H9 (cell line): ENCODE results near the gene ARNT2. TPM values are rescaled to one million over a fixed set of nuclear protein-coding genes. Genes with fewer than 3 reads are reported as not detected.

Experiments
- DNase-seq: peaks from one replicate; pipeline ENCODE4 v3.0.0-alpha.2; 2017
- H2AFZ ChIP-seq: one replicate; pipeline ENCODE4 v1.6.1; 2013; ENCODE audit warnings: mild to moderate bottlenecking, low read length, control low read depth, moderate library complexity
- H2AK5ac ChIP-seq: 2 replicates; pipeline ENCODE4 v1.6.1; 2013; ENCODE audit warnings: low read length, control low read depth, mixed read lengths; ENCODE audit not compliant: insufficient read length
- H2BK120ac ChIP-seq: one replicate; pipeline ENCODE4 v1.6.1; 2013; ENCODE audit warnings: low read depth, mild to moderate bottlenecking, low read length, control low read depth, inconsistent platforms; ENCODE audit not compliant: poor library complexity, severe bottlenecking
- H2BK12ac ChIP-seq: 2 replicates; pipeline ENCODE4 v1.6.1; 2013; ENCODE audit warnings: low read length, control low read depth, mixed read lengths, low read depth; ENCODE audit not compliant: insufficient read length
- H2BK15ac ChIP-seq: 2 replicates; pipeline ENCODE4 v1.6.1; 2013; ENCODE audit warnings: low read depth, low read length, control low read depth
- H2BK20ac ChIP-seq: one replicate; pipeline ENCODE4 v1.6.1; 2013; ENCODE audit warnings: low read depth, mild to moderate bottlenecking, low read length, control low read depth, inconsistent platforms; ENCODE audit not compliant: poor library complexity, severe bottlenecking
- H2BK5ac ChIP-seq: 2 replicates; pipeline ENCODE4 v1.6.1; 2013; ENCODE audit warnings: low read length, control low read depth, mixed read lengths; ENCODE audit not compliant: insufficient read length
- H3K14ac ChIP-seq: 2 replicates; pipeline ENCODE4 v1.6.1; 2013; ENCODE audit warnings: low read length, control low read depth; ENCODE audit not compliant: insufficient read depth
- H3K18ac ChIP-seq: 2 replicates; pipeline ENCODE4 v1.6.1; 2013; ENCODE audit warnings: low read depth, mild to moderate bottlenecking, mixed read lengths, low read length, control low read depth; ENCODE audit not compliant: insufficient read length
- H3K23ac ChIP-seq: 2 replicates; pipeline ENCODE4 v1.6.1; 2013; ENCODE audit warnings: low read length, control low read depth, mixed read lengths, low read depth; ENCODE audit not compliant: insufficient read length
- H3K23me2 ChIP-seq: 2 replicates; pipeline ENCODE4 v1.6.1; 2013; ENCODE audit warnings: low read depth, mild to moderate bottlenecking, mixed read lengths, low read length, control low read depth; ENCODE audit not compliant: insufficient read length, poor library complexity, severe bottlenecking
- H3K27ac ChIP-seq: 2 replicates; pipeline ENCODE4 v1.5.1; 2013; ENCODE audit warnings: low read length, control low read depth, mixed read lengths, low read depth; ENCODE audit not compliant: insufficient read length
- H3K27me3 ChIP-seq: 2 replicates; pipeline ENCODE4 v1.6.1; 2013; ENCODE audit warnings: low read length, control low read depth, inconsistent platforms; ENCODE audit not compliant: insufficient read depth
- H3K4ac ChIP-seq: 2 replicates; pipeline ENCODE4 v1.6.1; 2013; ENCODE audit warnings: low read depth, mild to moderate bottlenecking, control low read depth, inconsistent platforms, low read length, moderate library complexity
- H3K4me1 ChIP-seq: 2 replicates; pipeline ENCODE4 v1.6.1; 2013; ENCODE audit warnings: low read length, control low read depth, inconsistent platforms; ENCODE audit not compliant: insufficient read depth
- H3K4me2 ChIP-seq: 2 replicates; pipeline ENCODE4 v1.6.1; 2013; ENCODE audit warnings: low read length, control low read depth, mixed read lengths; ENCODE audit not compliant: insufficient read length, insufficient read depth
- H3K56ac ChIP-seq: 2 replicates; pipeline ENCODE4 v1.6.1; 2013; ENCODE audit warnings: low read depth, mild to moderate bottlenecking, mixed read lengths, low read length, control low read depth; ENCODE audit not compliant: insufficient read length
- H3K79me1 ChIP-seq: 2 replicates; pipeline ENCODE4 v1.6.1; 2013; ENCODE audit warnings: low read depth, mild to moderate bottlenecking, moderate library complexity, low read length, control low read depth, inconsistent platforms; ENCODE audit not compliant: insufficient read depth, poor library complexity, severe bottlenecking
- H3K79me2 ChIP-seq: 2 replicates; pipeline ENCODE4 v1.6.1; 2013; ENCODE audit warnings: low read length, control low read depth, inconsistent platforms; ENCODE audit not compliant: insufficient read depth
- H3K9ac ChIP-seq: 2 replicates; pipeline ENCODE4 v1.6.1; 2013; ENCODE audit warnings: low read length, control low read depth, mixed read lengths; ENCODE audit not compliant: insufficient read length; ENCODE audit errors: extremely low read depth
- H3K9me3 ChIP-seq: one replicate; pipeline ENCODE4 v1.6.1; 2013; ENCODE audit warnings: low read depth, low read length, inconsistent platforms; ENCODE audit not compliant: control insufficient read depth
- H3T11ph ChIP-seq: one replicate; pipeline ENCODE4 v1.6.1; 2013; ENCODE audit warnings: mild to moderate bottlenecking, low read length, control low read depth, inconsistent platforms
- H4K20me1 ChIP-seq: one replicate; pipeline ENCODE4 v1.6.1; 2013; ENCODE audit not compliant: control insufficient read depth, insufficient read length, insufficient read depth
- H4K5ac ChIP-seq: 2 replicates; pipeline ENCODE4 v1.6.1; 2013; ENCODE audit warnings: low read depth, mild to moderate bottlenecking, mixed read lengths, low read length, control low read depth; ENCODE audit not compliant: insufficient read length
- H4K8ac ChIP-seq: replicated peaks from 2 replicates; pipeline ENCODE4 v1.6.1; 2013; ENCODE audit warnings: low read length, control low read depth, mixed read lengths, low read depth; ENCODE audit not compliant: insufficient read length
- H4K91ac ChIP-seq: 2 replicates; pipeline ENCODE4 v1.6.1; 2013; ENCODE audit warnings: low read depth, mild to moderate bottlenecking, moderate library complexity, mixed read lengths, low read length, control low read depth; ENCODE audit not compliant: insufficient read length
- H3K27ac Mint-ChIP-seq, 3 experiments: 2 replicates in 2 of 3; 3 replicates in 1 of 3; pipeline ENCODE4 v1.8.0; 2020 to 2021; ENCODE audit warnings: mixed read lengths in 3 of 3, mild to moderate bottlenecking in 1 of 3, moderate library complexity in 1 of 3
- H3K27me3 Mint-ChIP-seq: 2 replicates; pipeline ENCODE4 v1.8.0; 2021; ENCODE audit warnings: low read depth, mild to moderate bottlenecking, moderate library complexity, mixed read lengths
- H3K36me3 Mint-ChIP-seq, 3 experiments: 2 replicates in 2 of 3; 3 replicates in 1 of 3; pipeline ENCODE4 v1.8.0; 2020 to 2021; ENCODE audit warnings: low read depth in 3 of 3, mixed read lengths in 3 of 3; ENCODE audit not compliant: insufficient read depth in 1 of 3
- H3K4me1 Mint-ChIP-seq, 2 experiments: 2 replicates each; pipeline ENCODE4 v1.8.0; 2020; ENCODE audit warnings: mixed read lengths in 2 of 2
- H3K4me3 Mint-ChIP-seq, 2 experiments: 2 replicates in 1 of 2; 3 replicates in 1 of 2; pipeline ENCODE4 v1.8.0; 2020 to 2021; ENCODE audit warnings: mild to moderate bottlenecking in 2 of 2, mixed read lengths in 2 of 2, moderate library complexity in 1 of 2
- H3K9me3 Mint-ChIP-seq, 2 experiments: 2 replicates in 1 of 2; 3 replicates in 1 of 2; pipeline ENCODE4 v1.8.0; 2020; ENCODE audit warnings: mild to moderate bottlenecking in 2 of 2, mixed read lengths in 2 of 2, moderate library complexity in 1 of 2
- CTCF ChIP-seq: fragments of 200-600 bp; sonication (generic); conservative IDR thresholded peaks from 3 replicates; pipeline ENCODE4 v1.8.0; 2021; ENCODE audit warnings: antibody characterized with exemption, mild to moderate bottlenecking
- WGBS: extraction: QIAGEN DNeasy Blood & Tissue Kit; methylation state at CpG from one replicate; pipeline ENCODE4 v1.1.7; 2013; ENCODE audit warnings: missing lambda C conversion rate, low lambda C conversion rate, mixed read lengths; ENCODE audit not compliant: insufficient read length; ENCODE audit errors: extremely low coverage; 5-methylcytosine and 5-hydroxymethylcytosine counted together
- total RNA-seq: library from RNA; stranded (reverse); gene quantifications from 2 replicates; pipeline ENCODE4 v1.2.1, GENCODE V29; 2021

ARNT2 gene
- total RNA-seq, 1 experiment from 2014 or later = 10.5 TPM

DNA sequence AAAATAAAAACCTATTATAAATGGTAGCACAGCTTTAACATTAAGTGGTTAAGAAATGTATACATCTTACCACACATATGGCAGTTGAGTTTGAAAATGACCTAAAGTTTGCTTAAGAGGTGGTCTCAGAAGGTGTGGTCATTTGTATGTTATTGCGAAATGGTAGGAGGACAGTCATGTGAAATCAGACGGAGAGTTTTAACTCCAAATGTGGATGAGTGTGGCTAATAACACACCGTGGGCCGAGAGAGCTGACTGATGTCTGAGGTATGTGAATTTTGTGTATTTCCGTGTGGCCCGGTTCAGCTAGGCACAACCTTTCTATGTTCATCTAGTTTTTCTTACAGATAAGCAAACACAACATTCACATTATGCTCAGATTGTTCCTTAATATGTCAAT lies 71.9 kb downstream of the ARNT2 start:
- no peak for DNase-seq
- H3T11ph ChIP-seq = no peak overlapping the region
- H3K79me1 ChIP-seq = no peaks in the 10 kb centered on the region
- no peaks in the 10 kb centered on the region for H3K9me3 ChIP-seq
- H4K20me1 ChIP-seq = no peaks in the 10 kb centered on the region
- H2BK120ac ChIP-seq = no peak overlapping the region
- H2AFZ ChIP-seq = no peak overlapping the region
- H2BK12ac ChIP-seq = no peak overlapping the region
- H3K23me2 ChIP-seq = no peaks in the 10 kb centered on the region
- H3K27ac Mint-ChIP-seq = no peak overlapping the region
- H3K4ac ChIP-seq = no peak overlapping the region
- no peak overlapping the region for H4K8ac ChIP-seq
- no peak for TF ChIP-seq CTCF
- H3K36me3 Mint-ChIP-seq = peaks cover 25 to 53% (median 29%) of the 10 kb centered on the region in 3 experiments
- no peak overlapping the region for H3K18ac ChIP-seq
- no peaks in the 10 kb centered on the region for H3K27me3 Mint-ChIP-seq
- no peak overlapping the region for H3K4me3 Mint-ChIP-seq
- no peak overlapping the region for H2BK15ac ChIP-seq
- H3K56ac ChIP-seq = no peak overlapping the region
- no peak overlapping the region for H2AK5ac ChIP-seq
- no peak overlapping the region for H3K4me2 ChIP-seq
- no peak overlapping the region for H2BK5ac ChIP-seq
- peaks cover 56 to 58% of the 10 kb centered on the region in 2 experiments for H3K4me1 Mint-ChIP-seq
- H3K23ac ChIP-seq = no peak overlapping the region
- no peak overlapping the region for H2BK20ac ChIP-seq
- no peaks in the 10 kb centered on the region for H3K27me3 ChIP-seq
- H3K79me2 ChIP-seq = no peaks in the 10 kb centered on the region
- no peak overlapping the region for H3K27ac ChIP-seq
- WGBS = no CpG with 5 or more reads among the region's 6 CpGs
- no peak overlapping the region for H3K14ac ChIP-seq
- H3K4me1 ChIP-seq = peaks cover 8% of the 10 kb centered on the region; the same call in 1 of the 2 replicates
- peaks cover 16 to 17% of the 10 kb centered on the region in 2 experiments for H3K9me3 Mint-ChIP-seq
- no peak overlapping the region for H4K91ac ChIP-seq
- no peak overlapping the region for H3K9ac ChIP-seq
- H4K5ac ChIP-seq = no peak overlapping the region
